PC-9 (cell line): Measurements from ENCODE around the gene SLC25A53.

Source experiments
- CTCF ChIP-seq: fragments of 200-600 bp; sonication (generic); conservative IDR thresholded peaks from 2 replicates; pipeline ENCODE4 v1.6.1; 2017; ENCODE audit warnings: mixed run types, antibody characterized with exemption, mild to moderate bottlenecking, moderate library complexity
- EZH2 ChIP-seq: fragments of 200-600 bp; sonication (generic); IDR thresholded peaks from 2 replicates; pipeline ENCODE4 v1.8.0; 2017; ENCODE audit warnings: antibody characterized with exemption, low read depth

- no peak for TF ChIP-seq CTCF
- no peak for TF ChIP-seq EZH2
Measured at GRCh38 chrX:104195013-104195412, 38.2 kb upstream of the SLC25A53 start.
